ENCODE results near the gene UBE2Q2.
"Not testable (repeated sequence)": the region's sequence is repeated elsewhere in the genome, so short reads cannot be mapped to it uniquely, and the experiment has no call there.

UBE2Q2 gene

GRCh38 chr15:75842722-75843677 lies at the start of gene UBE2Q2:
UBE2Q2 (plus strand) TSS chr15:75843447; CDS start chr15:75843667, 220 bp downstream.
- peak; percentile 49 for DNase-seq (ENCODE audit: low read depth)

- no peak for DNase-seq (ENCODE audit: low read depth)
Observed at GRCh38 chr15:75796321-75796720, 46.9 kb upstream of the UBE2Q2 start.

DNA sequence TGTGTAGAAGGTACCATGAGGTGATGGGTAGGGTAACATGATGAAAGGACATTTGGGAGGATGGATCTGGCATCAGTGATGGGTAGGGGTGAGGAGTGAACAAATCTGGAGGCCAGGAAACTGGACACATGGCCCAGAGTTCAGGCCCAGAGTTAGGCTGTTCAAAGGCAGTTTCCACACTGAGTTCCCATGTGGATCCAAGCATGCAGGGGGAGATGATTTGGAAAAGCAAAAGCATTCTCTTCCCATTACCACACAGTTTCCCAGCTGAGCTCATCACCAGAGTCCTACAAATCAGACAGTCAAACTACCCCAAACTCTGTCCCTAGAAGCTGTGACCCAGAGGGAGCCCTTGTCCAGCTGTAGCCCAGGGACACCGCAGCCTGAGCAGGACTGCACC lies 46.1 kb upstream of the UBE2Q2 start:
- not testable (repeated sequence) for DNase-seq (ENCODE audit: low read depth)

DNA sequence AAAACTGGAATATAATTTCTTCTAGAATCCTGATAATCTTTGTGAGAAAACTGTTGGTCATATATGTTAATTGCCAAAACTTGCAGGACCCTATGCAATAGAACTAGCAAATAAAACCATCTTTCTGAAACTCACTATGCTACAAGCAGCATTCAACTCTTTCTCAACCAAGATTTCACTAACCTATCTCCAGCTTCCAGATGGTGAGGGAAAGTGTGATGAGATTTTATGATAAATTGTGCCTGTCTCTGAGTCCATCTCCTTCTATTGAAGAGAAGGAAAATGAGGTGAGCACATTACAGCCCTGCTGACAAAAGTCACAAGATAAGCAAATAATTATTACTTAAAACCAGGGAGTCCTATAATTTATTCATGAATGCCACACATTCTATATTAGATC lies 44.1 kb upstream of the UBE2Q2 start:
- DNase-seq (ENCODE audit: low read depth): no peak

GRCh38 chr15:75800409-75800808 lies 42.8 kb upstream of the UBE2Q2 start:
- not testable (repeated sequence) for DNase-seq (ENCODE audit: low read depth)

DNA sequence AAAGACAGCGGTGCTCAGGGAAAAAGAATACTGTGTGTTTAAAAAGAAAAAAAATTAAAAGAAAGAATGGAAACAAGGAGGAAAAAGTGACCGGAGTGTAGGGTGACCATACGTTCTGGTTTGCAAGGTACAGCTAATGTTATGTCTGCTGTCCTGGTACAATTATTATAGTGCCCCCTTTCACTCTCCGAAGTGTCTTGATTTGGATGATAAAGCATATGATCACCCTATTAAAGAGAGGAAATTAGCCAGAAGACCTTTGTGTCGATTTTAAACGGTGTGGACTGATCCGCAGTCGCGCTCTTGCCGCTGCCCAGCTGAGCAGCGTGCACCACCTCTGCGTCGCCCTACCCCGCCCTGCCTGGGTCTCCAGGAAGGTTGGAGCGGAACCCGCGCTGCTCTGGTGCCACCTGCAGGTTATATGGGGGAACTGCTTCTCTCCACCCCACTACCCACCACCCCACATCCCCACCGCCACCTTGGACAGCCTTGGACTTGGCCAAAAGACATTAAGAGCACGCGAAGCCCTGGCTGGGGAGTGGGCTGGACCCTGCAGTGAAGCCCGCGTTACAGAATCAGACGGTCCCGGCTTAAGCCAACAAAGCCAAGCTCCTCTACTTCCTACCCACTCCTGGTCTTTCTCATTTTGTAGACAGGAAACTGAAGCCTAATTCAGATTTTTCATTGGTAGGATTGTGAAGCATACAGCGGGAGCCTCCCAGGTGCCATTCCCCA lies 41.2 kb upstream of the UBE2Q2 start:
- DNase-seq (ENCODE audit: low read depth): peak; percentile 71

- DNase-seq (ENCODE audit: low read depth): not testable (repeated sequence)
Observed at GRCh38 chr15:75807486-75807885, 35.8 kb upstream of the UBE2Q2 start.

DNA sequence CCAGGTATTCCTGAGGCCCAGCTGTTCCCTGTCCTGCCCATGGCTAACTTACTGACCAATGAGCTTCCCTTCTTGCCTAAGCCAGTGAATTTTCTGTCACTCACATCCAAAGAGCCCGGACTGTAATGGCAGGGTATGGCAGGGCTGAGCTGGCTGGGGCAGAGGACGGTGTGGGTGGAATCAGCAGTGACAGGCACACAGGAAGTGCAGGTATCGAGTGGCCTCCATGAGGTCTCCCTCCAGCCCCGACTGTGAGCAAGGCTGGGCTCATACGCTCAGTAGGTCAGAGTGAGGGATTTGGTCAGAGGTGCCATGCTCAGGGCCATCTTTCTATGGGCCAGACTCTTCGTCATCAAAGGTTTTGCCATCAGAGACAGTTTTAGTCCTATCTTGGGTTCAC lies 35.2 kb upstream of the UBE2Q2 start:
- DNase-seq (ENCODE audit: low read depth): not testable (repeated sequence)

DNA sequence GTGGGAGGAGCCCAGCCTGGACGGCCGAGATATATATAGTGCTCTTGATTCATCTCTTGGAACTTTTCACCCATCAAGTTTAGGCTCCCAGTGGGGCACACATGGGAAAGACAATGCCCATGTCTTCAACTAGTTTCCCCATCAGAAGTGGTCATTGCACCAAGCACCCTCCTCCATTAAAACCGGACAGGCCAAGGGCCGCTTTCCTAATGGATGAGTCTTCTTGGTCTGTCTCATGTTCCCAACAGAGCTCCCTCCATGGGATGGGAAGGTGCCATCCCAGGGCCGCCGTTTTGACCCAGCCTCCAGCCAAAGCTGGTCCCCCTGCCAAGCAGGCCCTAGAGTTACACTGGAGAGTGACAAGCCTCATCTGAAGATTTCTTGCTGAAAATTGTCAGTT lies 34.7 kb upstream of the UBE2Q2 start:
- DNase-seq (ENCODE audit: low read depth): no peak

GRCh38 chr15:75809986-75810750 lies 33.1 kb upstream of the UBE2Q2 start:
- DNase-seq (ENCODE audit: low read depth): no peak

DNA sequence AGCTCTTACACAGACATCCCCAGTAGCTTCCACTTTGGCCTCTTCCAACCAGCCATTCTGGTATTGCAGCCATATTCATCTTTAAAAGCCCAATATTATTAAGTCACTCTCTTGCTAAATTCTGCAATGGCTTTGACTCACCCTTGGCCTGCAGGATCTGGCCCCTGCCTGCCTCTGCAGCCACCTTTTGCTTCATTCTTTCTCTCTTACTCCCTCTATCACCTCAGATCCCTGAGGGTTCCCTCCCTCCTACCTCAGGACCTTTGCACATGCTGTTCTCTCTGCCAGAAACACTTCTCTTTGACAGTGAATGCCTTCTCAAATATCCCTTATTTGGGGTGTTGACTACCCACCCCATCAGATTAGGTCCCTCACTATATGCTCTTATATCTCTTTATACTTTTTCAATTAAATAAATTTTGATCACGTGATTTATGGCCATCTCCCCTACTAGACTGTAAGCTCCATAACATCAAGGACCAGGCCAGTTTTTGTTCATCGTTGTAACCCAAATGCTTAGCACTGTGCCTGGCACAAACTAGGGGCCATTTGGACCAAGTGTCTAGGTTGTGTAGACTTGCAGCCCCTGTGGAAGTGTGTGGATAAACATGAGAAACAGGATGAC lies 32.3 kb upstream of the UBE2Q2 start:
- DNase-seq (ENCODE audit: low read depth): no peak

- DNase-seq (ENCODE audit: low read depth): no peak
Observed at GRCh38 chr15:75811626-75812025, 31.6 kb upstream of the UBE2Q2 start.

- DNase-seq (ENCODE audit: low read depth): no peak
Observed at GRCh38 chr15:75814794-75815193, 28.5 kb upstream of the UBE2Q2 start.

DNA sequence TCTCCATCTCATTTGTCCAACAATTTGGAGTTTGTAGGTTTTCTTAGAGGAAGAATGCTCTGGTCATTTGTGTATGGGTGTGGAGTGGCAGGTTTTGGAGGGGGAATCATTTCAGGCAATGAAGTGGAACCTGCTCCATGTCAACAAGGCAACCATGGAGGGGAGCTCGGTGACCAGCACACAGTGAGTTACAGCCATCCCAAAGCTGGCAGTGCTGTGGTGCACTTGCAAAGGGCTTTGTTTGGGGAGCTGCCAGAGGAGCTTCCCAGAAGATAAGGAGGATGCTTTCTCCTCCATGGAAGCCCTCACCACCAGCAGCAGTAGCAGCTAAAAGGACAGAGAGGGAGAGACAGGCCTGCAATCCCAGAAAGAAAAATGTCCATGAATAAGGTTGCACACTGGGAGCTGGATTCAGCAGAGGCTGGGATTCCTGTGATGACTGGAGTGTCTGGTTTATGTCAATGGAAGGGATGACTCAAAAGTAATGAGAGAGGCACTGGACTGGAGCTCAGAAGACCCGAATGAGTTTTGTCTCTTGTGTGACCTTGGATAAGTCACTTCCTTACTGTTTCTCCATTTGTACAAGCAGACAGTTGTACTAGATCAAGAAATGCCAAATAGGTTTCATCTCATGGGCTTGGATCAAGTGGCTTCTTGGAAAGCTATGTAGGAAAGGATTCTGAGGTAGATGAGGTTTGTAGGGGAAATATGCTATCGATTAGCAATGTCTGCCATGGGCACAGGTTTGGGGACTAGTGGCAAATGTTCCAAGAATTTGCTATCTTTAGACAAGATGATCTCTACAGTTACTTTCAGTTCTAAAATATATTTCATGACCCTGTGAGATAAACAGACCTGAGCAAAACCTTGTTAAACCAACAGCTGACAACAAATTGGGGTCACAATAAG lies 27.2 kb upstream of the UBE2Q2 start:
- DNase-seq (ENCODE audit: low read depth): no peak

DNA sequence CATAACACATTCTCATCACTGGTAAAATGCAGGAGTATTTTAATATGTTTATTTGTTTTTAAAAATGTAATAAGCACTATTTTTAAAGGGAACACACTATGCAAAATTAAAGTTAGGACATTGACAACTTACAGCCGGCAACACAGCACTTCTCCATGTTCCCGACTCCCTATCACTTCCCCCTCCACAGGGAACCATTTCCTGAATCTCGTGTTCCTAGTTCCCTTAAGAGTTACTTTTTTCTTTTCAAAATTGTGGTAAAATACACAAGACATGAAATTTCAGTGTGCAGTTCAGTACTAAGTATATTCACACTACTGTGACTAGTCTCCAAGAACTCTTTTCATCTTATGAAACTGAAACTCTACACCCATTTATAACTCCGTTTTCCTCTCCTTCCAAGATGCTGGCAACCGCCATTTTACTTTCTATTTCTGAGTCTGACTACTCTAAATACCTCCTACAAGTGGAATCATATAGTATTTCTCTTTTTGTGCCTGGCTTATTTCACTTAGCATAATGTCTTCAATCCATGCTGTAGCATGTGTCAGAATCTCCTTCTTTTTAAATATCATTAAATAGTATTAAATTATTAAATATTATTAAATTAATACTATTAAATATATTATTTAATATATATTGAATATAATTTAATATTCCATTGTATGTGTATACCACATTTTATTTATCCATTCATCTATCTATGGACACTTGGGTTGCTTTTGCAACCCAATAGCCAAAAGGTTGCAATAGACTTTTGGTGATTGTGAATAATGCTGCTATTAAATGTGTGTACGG lies 25.9 kb upstream of the UBE2Q2 start:
- no peak for DNase-seq (ENCODE audit: low read depth)

- no peak for DNase-seq (ENCODE audit: low read depth)
Observed at GRCh38 chr15:75820206-75820605, 23.0 kb upstream of the UBE2Q2 start.

- DNase-seq (ENCODE audit: low read depth): no peak
Observed at GRCh38 chr15:75821786-75822345, 21.4 kb upstream of the UBE2Q2 start.

- no peak for DNase-seq (ENCODE audit: low read depth)
Observed at GRCh38 chr15:75822685-75823278, 20.5 kb upstream of the UBE2Q2 start.
